Gastroesophageal sphincter (tissue), 3 donors: ENCODE data around the gene ELOVL6.

Experiments
- POLR2A ChIP-seq, 2 donors: fragments of 450-650 bp; IDR thresholded peaks; one replicate each; pipeline ENCODE4 v1.6.1; 2017; ENCODE audit warnings: antibody characterized with exemption in 2 of 2, mild to moderate bottlenecking in 2 of 2, moderate library complexity in 1 of 2
- TF ChIP-seq, protein P1 (sequence below), 4 experiments: fragments of 200-600 bp in 2 of 4; fragments of 450-650 bp in 2 of 4; sonication (generic) in 1 of 4; IDR thresholded peaks; one replicate each; pipeline ENCODE4 v1.5.1; 2017 to 2019; ENCODE audit warnings: antibody characterized with exemption in 4 of 4, mild to moderate bottlenecking in 2 of 4, moderate library complexity in 2 of 4

DNA sequence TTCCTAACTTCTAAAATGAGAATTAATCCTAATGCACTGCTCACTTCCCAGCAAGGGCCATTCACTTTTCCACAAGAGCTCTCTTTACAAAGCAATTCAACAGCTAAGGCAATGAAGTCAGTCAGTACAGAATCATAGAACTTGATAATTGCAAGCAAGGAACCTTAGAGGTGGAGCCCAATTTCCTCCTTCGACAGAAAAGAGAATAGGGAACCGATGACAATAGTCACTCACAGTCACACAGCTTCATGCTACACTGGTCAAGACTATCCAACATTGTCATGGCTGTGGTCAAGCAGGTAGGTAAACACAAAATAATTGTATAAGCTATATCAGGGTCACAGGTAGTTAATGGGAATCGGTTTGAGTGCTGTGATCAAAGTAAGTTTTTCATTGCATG, 90.0 kb downstream of the ELOVL6 start:
- TF ChIP-seq, protein P1, sequence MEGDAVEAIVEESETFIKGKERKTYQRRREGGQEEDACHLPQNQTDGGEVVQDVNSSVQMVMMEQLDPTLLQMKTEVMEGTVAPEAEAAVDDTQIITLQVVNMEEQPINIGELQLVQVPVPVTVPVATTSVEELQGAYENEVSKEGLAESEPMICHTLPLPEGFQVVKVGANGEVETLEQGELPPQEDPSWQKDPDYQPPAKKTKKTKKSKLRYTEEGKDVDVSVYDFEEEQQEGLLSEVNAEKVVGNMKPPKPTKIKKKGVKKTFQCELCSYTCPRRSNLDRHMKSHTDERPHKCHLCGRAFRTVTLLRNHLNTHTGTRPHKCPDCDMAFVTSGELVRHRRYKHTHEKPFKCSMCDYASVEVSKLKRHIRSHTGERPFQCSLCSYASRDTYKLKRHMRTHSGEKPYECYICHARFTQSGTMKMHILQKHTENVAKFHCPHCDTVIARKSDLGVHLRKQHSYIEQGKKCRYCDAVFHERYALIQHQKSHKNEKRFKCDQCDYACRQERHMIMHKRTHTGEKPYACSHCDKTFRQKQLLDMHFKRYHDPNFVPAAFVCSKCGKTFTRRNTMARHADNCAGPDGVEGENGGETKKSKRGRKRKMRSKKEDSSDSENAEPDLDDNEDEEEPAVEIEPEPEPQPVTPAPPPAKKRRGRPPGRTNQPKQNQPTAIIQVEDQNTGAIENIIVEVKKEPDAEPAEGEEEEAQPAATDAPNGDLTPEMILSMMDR (IDR thresholded peaks at IDR 0.05): no peak
- TF ChIP-seq POLR2A (IDR thresholded peaks at IDR 0.05): no peak
